ENCODE results near the gene GLI2.

DNA sequence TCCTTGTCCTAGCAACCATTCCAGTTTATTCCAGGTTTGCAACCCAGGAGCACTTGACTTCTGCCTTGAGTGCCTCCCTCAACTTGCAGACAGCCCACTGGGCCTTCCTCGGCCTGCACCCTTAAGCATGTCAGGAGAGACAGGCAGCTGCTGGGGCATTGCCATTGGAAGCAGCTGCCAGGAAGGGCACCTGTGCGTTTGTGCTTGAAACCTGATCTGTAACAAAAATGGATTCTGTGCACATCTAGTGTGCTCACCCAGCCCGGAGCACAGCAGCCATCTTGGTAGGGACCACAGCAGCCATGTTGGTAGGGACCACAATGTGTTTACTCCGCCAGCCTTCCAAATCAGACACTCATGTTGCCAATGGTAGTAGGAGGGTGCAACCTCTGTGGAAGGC, 44.3 kb upstream of the GLI2 start:
- TF ChIP-seq FOXA1 (IDR thresholded peaks at IDR 0.05) (no peak), LEF1 (IDR thresholded peaks at IDR 0.05; ENCODE audit: borderline replicate concordance) (no peak), ARNT (IDR thresholded peaks at IDR 0.05) (no peak), CTBP1 (IDR thresholded peaks at IDR 0.05; ENCODE audit: borderline replicate concordance) (no peak), HDGF (IDR thresholded peaks at IDR 0.05; ENCODE audit: borderline replicate concordance) (no peak), SP1 (IDR thresholded peaks at IDR 0.05) (no peak)
